Vagina (tissue), 2 donors: Measurements from ENCODE around the gene FOXN1.

ENCODE experiments used
- CTCF ChIP-seq, 3 experiments: fragments of 450-650 bp in 2 of 3; fragments of 200-600 bp in 1 of 3; sonication (generic) in 1 of 3; IDR thresholded peaks; one replicate each; pipeline ENCODE4 v1.5.1; 2017 to 2019; ENCODE audit warnings: antibody characterized with exemption in 3 of 3, mild to moderate bottlenecking in 2 of 3, moderate library complexity in 2 of 3
- POLR2A ChIP-seq, 2 donors: fragments of 450-650 bp; IDR thresholded peaks; one replicate each; pipeline ENCODE4 v1.6.1; 2017; ENCODE audit warnings: antibody characterized with exemption in 2 of 2, mild to moderate bottlenecking in 2 of 2, moderate library complexity in 2 of 2
- POLR2AphosphoS5 ChIP-seq, 2 donors: sonication (generic); formaldehyde crosslinking; IDR thresholded peaks; one replicate each; pipeline ENCODE4 v1.9.0; 2017; ENCODE audit warnings: antibody characterized with exemption in 2 of 2, mild to moderate bottlenecking in 2 of 2, low read depth in 1 of 2; ENCODE audit not compliant: insufficient read depth in 1 of 2

GRCh38 chr17:28460901-28461300 is 45.2 kb upstream of the FOXN1 start:
- no peak for TF ChIP-seq CTCF (IDR thresholded peaks at IDR 0.05)
- TF ChIP-seq POLR2A (IDR thresholded peaks at IDR 0.05), result no peak
- TF ChIP-seq POLR2AphosphoS5 (IDR thresholded peaks at IDR 0.05; ENCODE audit: insufficient read depth in 1 of 2, low read depth in 1 of 2), result no peak
